ENCODE results near the gene KIAA1328. TPM values are rescaled to one million over a fixed set of nuclear protein-coding genes. Genes with fewer than 3 reads are reported as not detected.

The KIAA1328 gene
- total and polyA plus RNA-seq, 4 donors, result 9.0 to 22.3 (median 13.9) TPM

DNA sequence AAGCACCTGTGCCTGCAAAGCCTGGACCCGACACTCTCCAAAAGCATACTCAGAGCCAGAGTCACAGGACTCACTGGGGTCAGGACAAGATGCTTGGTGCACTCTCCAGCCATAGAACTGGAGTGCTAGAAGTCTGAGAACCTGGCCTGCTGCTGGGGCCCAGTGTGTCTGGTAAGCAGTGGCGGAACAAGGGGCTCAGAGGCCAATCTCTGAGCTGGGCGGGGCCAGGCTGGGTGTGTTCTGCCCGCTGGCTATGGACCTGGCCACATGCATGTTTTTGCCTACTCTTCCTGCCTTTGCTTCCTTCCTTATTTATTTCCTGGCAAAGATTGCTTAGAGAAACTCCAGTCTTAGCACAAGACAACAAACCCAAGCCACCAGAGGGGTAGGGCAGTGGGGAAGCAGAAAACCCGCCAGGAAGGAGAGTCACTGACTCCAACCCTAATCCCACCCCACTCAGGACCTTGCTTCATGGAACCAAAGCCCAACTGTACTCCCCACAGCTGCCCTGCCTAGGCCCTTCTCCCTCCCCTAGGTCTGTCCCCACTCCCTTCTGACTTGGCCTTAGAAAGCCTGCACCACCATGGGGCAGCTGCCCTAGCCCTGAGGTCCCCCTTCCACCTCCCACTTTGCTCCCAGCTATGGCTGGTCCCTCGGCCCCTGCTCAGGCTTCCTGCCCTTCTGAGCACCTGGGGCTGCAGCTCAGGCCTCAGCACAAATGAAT, 421.1 kb downstream of the KIAA1328 start:
- H3K27me3 ChIP-seq (ENCODE audit: control insufficient read depth, insufficient read depth, low read length), result peaks cover 11% of the 10 kb centered on the region
- H3K36me3 ChIP-seq (ENCODE audit: control insufficient read depth, insufficient read depth, low read length), result peaks cover 25% of the 10 kb centered on the region
- peaks cover 18% of the 10 kb centered on the region for H3K4me1 ChIP-seq (ENCODE audit: control insufficient read depth, insufficient read depth, low read length)
- no peak for DNase-seq (ENCODE audit: low read depth in 4 of 6, low spot score in 6 of 6)
- no peaks in the 10 kb centered on the region for H3K9me3 ChIP-seq (ENCODE audit: control insufficient read depth, insufficient read depth, low read length)
- no peak overlapping the region for H3K4me3 ChIP-seq (ENCODE audit: low read depth, low read length)
- 96% methylated on average over 6 of the region's 6 CpGs for WGBS (ENCODE audit: insufficient coverage)
- H3K27ac ChIP-seq (ENCODE audit: low read depth, low read length), result no peak overlapping the region

DNA sequence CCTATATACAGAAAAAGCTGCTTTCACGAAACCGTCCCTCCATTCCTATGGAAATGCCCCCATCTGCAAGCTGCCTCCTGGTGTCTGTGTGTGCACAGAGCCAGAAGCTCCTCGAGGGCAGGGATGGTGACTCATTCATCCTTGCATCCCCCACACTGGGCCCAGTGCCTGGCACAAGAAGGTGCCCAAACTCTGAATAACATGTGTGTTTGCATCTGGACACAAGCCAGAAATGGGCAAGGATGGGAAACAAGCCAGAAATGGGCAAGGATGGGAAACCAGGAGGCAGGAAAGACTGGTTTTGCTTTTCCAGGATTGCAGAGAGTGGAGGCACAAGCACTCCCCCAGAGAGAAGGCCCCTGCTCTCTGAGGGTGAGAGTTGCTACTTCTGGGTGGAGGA, 422.8 kb downstream of the KIAA1328 start:
- Histone ChIP-seq H3K27me3 (ENCODE audit: control insufficient read depth, insufficient read depth, low read length) (peaks cover 11% of the 10 kb centered on the region), H3K36me3 (ENCODE audit: control insufficient read depth, insufficient read depth, low read length) (peaks cover 25% of the 10 kb centered on the region), H3K27ac (ENCODE audit: low read depth, low read length) (no peak overlapping the region), H3K4me3 (ENCODE audit: low read depth, low read length) (no peak overlapping the region), H3K9me3 (ENCODE audit: control insufficient read depth, insufficient read depth, low read length) (no peaks in the 10 kb centered on the region), H3K4me1 (ENCODE audit: control insufficient read depth, insufficient read depth, low read length) (peaks cover 18% of the 10 kb centered on the region)
- DNase-seq (ENCODE audit: low read depth in 4 of 6, low spot score in 6 of 6), result no peak
- WGBS (ENCODE audit: insufficient coverage), result 67% methylated on average over 3 of the region's 3 CpGs

DNA sequence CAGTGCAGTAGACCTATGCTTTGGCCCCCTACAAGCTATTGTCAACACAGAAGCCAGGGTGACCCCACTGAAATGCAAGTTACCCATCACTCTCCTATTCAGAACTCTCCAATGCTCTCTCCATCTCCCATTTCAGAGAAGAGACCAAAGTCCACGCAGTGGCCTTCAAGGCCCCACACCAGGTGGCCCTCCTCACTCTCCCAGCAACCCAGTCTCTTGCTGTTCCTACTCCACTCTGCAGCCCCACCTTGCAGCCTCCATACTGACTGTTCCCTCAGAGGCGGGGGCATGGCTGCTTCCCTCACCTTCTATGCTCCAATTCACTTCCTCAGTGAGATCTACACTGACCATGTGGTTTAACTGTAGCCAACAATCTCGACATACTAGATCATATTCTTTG, 423.4 kb downstream of the KIAA1328 start:
- Histone ChIP-seq H3K4me1 (ENCODE audit: control insufficient read depth, insufficient read depth, low read length) (peaks cover 18% of the 10 kb centered on the region), H3K27ac (ENCODE audit: low read depth, low read length) (no peak overlapping the region), H3K4me3 (ENCODE audit: low read depth, low read length) (no peak overlapping the region), H3K36me3 (ENCODE audit: control insufficient read depth, insufficient read depth, low read length) (peaks cover 25% of the 10 kb centered on the region), H3K27me3 (ENCODE audit: control insufficient read depth, insufficient read depth, low read length) (peaks cover 11% of the 10 kb centered on the region), H3K9me3 (ENCODE audit: control insufficient read depth, insufficient read depth, low read length) (no peaks in the 10 kb centered on the region)
- DNase-seq (ENCODE audit: low read depth in 4 of 6, low spot score in 6 of 6), result no peak
- WGBS (ENCODE audit: insufficient coverage), result 93% methylated on average over 2 of the region's 3 CpGs

DNA sequence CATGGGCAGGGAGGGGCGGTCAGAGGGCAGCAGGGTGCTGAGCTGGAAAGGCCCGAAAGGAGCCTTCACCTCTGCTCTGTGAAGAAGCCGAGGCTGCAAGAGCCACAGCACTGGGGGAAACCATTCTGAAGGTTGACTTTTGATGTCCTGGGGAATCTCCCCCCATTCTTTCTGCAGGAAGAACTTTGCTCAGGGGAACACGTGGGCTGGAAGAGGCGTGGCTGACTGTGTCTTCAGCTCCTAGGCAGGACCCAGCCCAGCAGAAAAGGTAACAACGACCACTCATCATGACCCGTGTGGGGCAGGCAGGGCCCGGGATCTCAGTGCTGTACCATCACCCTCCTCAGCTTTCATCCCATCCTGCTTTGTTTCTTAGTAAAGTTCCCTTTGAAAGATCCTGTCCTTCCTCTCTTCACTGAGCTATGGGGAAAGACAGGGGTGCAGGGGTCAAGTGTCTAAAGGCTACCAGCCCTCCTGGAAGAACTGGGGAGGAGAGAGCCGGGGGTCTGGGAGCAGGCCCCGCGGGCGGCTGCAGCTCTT, 424.0 kb downstream of the KIAA1328 start:
- Histone ChIP-seq H3K4me3 (ENCODE audit: low read depth, low read length) (no peak overlapping the region), H3K27ac (ENCODE audit: low read depth, low read length) (no peak overlapping the region), H3K9me3 (ENCODE audit: control insufficient read depth, insufficient read depth, low read length) (no peaks in the 10 kb centered on the region), H3K36me3 (ENCODE audit: control insufficient read depth, insufficient read depth, low read length) (peaks cover 22% of the 10 kb centered on the region), H3K4me1 (ENCODE audit: control insufficient read depth, insufficient read depth, low read length) (peaks cover 18% of the 10 kb centered on the region), H3K27me3 (ENCODE audit: control insufficient read depth, insufficient read depth, low read length) (peaks cover 11% of the 10 kb centered on the region)
- 60% methylated on average over 10 of the region's 12 CpGs for WGBS (ENCODE audit: insufficient coverage)
- DNase-seq (ENCODE audit: low read depth in 4 of 6, low spot score in 6 of 6), result no peak

DNA sequence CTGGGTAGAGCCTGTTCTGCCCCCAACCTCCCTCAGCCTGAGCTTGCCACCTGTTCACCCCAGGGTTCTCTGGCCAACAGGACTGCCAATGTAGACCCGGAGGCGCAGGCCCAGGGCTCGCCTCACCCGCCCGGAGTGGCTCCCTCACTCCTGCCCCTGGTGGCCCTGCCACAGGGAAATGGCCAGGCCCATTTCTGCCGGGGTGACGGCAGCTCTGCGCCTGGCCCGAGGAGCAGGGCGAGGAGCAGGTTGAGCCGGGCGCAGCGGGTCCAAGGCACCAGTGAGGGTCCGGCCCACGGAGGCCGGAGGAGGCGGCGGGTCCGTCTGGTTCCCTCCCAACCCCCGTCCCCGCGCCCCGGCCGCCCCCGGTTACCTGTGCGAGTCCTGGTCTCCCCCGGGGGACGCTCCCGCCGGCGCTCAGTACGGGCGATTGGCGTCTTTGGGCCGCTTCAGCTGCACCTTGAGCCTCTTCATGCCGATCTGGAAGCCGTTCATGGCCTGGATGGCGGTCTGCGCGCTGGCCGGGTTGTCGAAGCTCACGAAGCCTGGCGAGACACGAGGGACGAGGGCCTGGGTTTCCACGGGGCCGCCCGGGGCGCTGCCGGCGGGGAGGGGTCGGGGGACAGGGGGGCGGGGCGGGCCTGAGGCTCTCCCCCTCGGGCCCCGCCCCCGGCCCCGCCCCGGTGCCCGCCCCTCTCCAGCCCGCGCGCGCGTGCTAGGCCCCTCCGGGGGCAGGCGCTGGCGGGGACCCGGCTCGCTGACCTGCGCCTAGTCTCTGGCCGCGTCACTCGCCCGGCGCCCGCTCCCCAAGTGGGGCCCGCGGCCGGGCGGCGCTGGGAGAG, 424.7 kb downstream of the KIAA1328 start:
- peaks cover 18% of the 10 kb centered on the region for H3K4me1 ChIP-seq (ENCODE audit: control insufficient read depth, insufficient read depth, low read length)
- peaks cover 11% of the 10 kb centered on the region for H3K27me3 ChIP-seq (ENCODE audit: control insufficient read depth, insufficient read depth, low read length)
- no peak overlapping the region for H3K27ac ChIP-seq (ENCODE audit: low read depth, low read length)
- H3K36me3 ChIP-seq (ENCODE audit: control insufficient read depth, insufficient read depth, low read length), result peaks cover 21% of the 10 kb centered on the region
- whole genome bisulfite sequencing (ENCODE audit: insufficient coverage), result 7% methylated on average over 82 of the region's 83 CpGs
- peak in 3 of 6 donors; percentile 25 to 65 (median 63) for DNase-seq (ENCODE audit: low read depth in 4 of 6, low spot score in 6 of 6)
- H3K9me3 ChIP-seq (ENCODE audit: control insufficient read depth, insufficient read depth, low read length), result no peaks in the 10 kb centered on the region
- no peak overlapping the region for H3K4me3 ChIP-seq (ENCODE audit: low read depth, low read length)

GRCh38 chr18:37254236-37254754, 425.4 kb downstream of the KIAA1328 start:
- Histone ChIP-seq H3K36me3 (ENCODE audit: control insufficient read depth, insufficient read depth, low read length) (peaks cover 19% of the 10 kb centered on the region), H3K4me1 (ENCODE audit: control insufficient read depth, insufficient read depth, low read length) (peaks cover 18% of the 10 kb centered on the region), H3K27ac (ENCODE audit: low read depth, low read length) (no peak overlapping the region), H3K4me3 (ENCODE audit: low read depth, low read length) (no peak overlapping the region), H3K9me3 (ENCODE audit: control insufficient read depth, insufficient read depth, low read length) (no peaks in the 10 kb centered on the region), H3K27me3 (ENCODE audit: control insufficient read depth, insufficient read depth, low read length) (peaks cover 11% of the 10 kb centered on the region)
- peak in 1 of 6 donors; percentile 30 for DNase-seq (ENCODE audit: low read depth in 4 of 6, low spot score in 6 of 6)
- WGBS (ENCODE audit: insufficient coverage), result 12% methylated on average over 48 of the region's 49 CpGs

GRCh38 chr18:37254973-37255372, 426.0 kb downstream of the KIAA1328 start:
- DNase-seq (ENCODE audit: low read depth in 4 of 6, low spot score in 6 of 6), result peak in 1 of 6 donors; percentile 47
- no peaks in the 10 kb centered on the region for H3K9me3 ChIP-seq (ENCODE audit: control insufficient read depth, insufficient read depth, low read length)
- H3K4me3 ChIP-seq (ENCODE audit: low read depth, low read length), result no peak overlapping the region
- H3K4me1 ChIP-seq (ENCODE audit: control insufficient read depth, insufficient read depth, low read length), result peaks cover 18% of the 10 kb centered on the region
- H3K27me3 ChIP-seq (ENCODE audit: control insufficient read depth, insufficient read depth, low read length), result peaks cover 11% of the 10 kb centered on the region
- no peak overlapping the region for H3K27ac ChIP-seq (ENCODE audit: low read depth, low read length)
- WGBS (ENCODE audit: insufficient coverage), result 67% methylated on average over 8 of the region's 12 CpGs
- H3K36me3 ChIP-seq (ENCODE audit: control insufficient read depth, insufficient read depth, low read length), result peaks cover 20% of the 10 kb centered on the region

GRCh38 chr18:37258131-37258530, 429.2 kb downstream of the KIAA1328 start:
- Histone ChIP-seq H3K4me1 (ENCODE audit: control insufficient read depth, insufficient read depth, low read length) (peaks cover 12% of the 10 kb centered on the region), H3K4me3 (ENCODE audit: low read depth, low read length) (no peak overlapping the region), H3K27ac (ENCODE audit: low read depth, low read length) (no peak overlapping the region), H3K9me3 (ENCODE audit: control insufficient read depth, insufficient read depth, low read length) (no peaks in the 10 kb centered on the region), H3K36me3 (ENCODE audit: control insufficient read depth, insufficient read depth, low read length) (peaks cover 42% of the 10 kb centered on the region), H3K27me3 (ENCODE audit: control insufficient read depth, insufficient read depth, low read length) (peaks cover 7% of the 10 kb centered on the region)
- DNase-seq (ENCODE audit: low read depth in 4 of 6, low spot score in 6 of 6), result no peak
- 73% methylated on average over 7 of the region's 9 CpGs for WGBS (ENCODE audit: insufficient coverage)

DNA sequence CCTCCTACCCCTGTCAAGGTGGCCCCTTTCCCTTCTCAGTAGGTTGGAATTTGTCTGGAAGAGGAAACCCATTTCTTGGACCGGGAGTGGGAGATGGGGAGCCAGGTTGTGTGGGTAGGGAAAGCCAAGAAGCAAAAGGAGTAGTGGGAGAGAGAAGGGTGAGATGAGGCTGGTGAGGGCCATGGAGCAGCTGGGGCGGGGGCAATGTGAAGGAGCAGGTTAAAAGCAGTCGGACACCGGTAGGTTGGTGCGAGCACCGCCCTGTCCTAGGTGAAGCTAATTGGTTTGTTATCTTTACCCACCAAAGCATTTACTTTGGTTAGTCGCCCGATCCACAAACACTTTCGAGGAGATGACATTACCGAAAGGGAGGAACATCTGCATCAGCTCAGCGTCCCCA, 429.9 kb downstream of the KIAA1328 start:
- Histone ChIP-seq H3K9me3 (ENCODE audit: control insufficient read depth, insufficient read depth, low read length) (no peaks in the 10 kb centered on the region), H3K36me3 (ENCODE audit: control insufficient read depth, insufficient read depth, low read length) (peaks cover 45% of the 10 kb centered on the region), H3K27ac (ENCODE audit: low read depth, low read length) (no peak overlapping the region), H3K4me3 (ENCODE audit: low read depth, low read length) (no peak overlapping the region), H3K4me1 (ENCODE audit: control insufficient read depth, insufficient read depth, low read length) (peaks cover 5% of the 10 kb centered on the region), H3K27me3 (ENCODE audit: control insufficient read depth, insufficient read depth, low read length) (peaks cover 3% of the 10 kb centered on the region)
- WGBS (ENCODE audit: insufficient coverage), result 78% methylated on average over 3 of the region's 11 CpGs
- DNase-seq (ENCODE audit: low read depth in 4 of 6, low spot score in 6 of 6), result no peak

Data from spinal cord (tissue), 10 donors.